CD4-positive, alpha-beta memory T cell (primary cell): Measurements from ENCODE around the gene FGF11. TPM values are rescaled to one million over a fixed set of nuclear protein-coding genes. Genes with fewer than 3 reads are reported as not detected.

Experiments
- CTCF ChIA-PET: fragments of 350-600 bp; sonication (Branson Sonifier 250); formaldehyde crosslinking; loops from one replicate; lab custom pipeline; 2021; ENCODE audit warnings: inconsistent platforms; ENCODE audit not compliant: partially characterized antibody; lab: Charles Lee
- POLR2A ChIA-PET: fragments of 350-600 bp; sonication (Branson Sonifier 250); formaldehyde crosslinking; loops from one replicate; lab custom pipeline; 2021; ENCODE audit not compliant: partially characterized antibody; lab: Charles Lee
- DNase-seq, 5 donors: peaks; one replicate each; pipeline versions ENCODE4 v3.0.0 to v3.0.0-alpha.2; 2020 to 2022; ENCODE audit warnings: mixed read lengths in 1 of 5
- H3K27ac ChIP-seq: one replicate; pipeline ENCODE4 v1.7.0; 2013; ENCODE audit warnings: low read depth, low read length
- H3K27me3 ChIP-seq: 2 replicates; pipeline ENCODE4 v1.7.0; 2013; ENCODE audit warnings: mild to moderate bottlenecking, low read length, moderate library complexity; ENCODE audit not compliant: insufficient read depth
- H3K36me3 ChIP-seq: 2 replicates; pipeline ENCODE4 v1.7.0; 2013; ENCODE audit warnings: mild to moderate bottlenecking, low read length, moderate library complexity; ENCODE audit not compliant: insufficient read depth
- H3K4me1 ChIP-seq: 2 replicates; pipeline ENCODE4 v1.7.0; 2013; ENCODE audit warnings: mild to moderate bottlenecking, low read length, moderate library complexity; ENCODE audit not compliant: insufficient read depth
- H3K4me3 ChIP-seq, 2 donors: one replicate each; pipeline ENCODE4 v1.7.0; 2013; ENCODE audit warnings: low read length in 2 of 2, mild to moderate bottlenecking in 1 of 2
- H3K9me3 ChIP-seq, 2 donors: one replicate each; pipeline ENCODE4 v1.7.0; 2013; ENCODE audit warnings: low read length in 2 of 2, control low read depth in 1 of 2; ENCODE audit not compliant: control insufficient read depth in 1 of 2
- H3K27ac Mint-ChIP-seq, 7 donors: one replicate each; pipeline ENCODE4 v1.8.0; 2020 to 2021; ENCODE audit warnings: mixed read lengths in 7 of 7, mild to moderate bottlenecking in 6 of 7, inconsistent platforms in 3 of 7, moderate library complexity in 3 of 7
- H3K27me3 Mint-ChIP-seq, 2 donors: one replicate each; pipeline ENCODE4 v1.8.0; 2020 to 2021; ENCODE audit warnings: mixed read lengths in 2 of 2
- H3K36me3 Mint-ChIP-seq, 2 donors: one replicate each; pipeline ENCODE4 v1.8.0; 2020 to 2021; ENCODE audit warnings: mixed read lengths in 2 of 2, inconsistent platforms in 1 of 2, mild to moderate bottlenecking in 1 of 2
- H3K4me1 Mint-ChIP-seq, 4 donors: one replicate each; pipeline ENCODE4 v1.8.0; 2020 to 2021; ENCODE audit warnings: mixed read lengths in 4 of 4, mild to moderate bottlenecking in 1 of 4
- H3K4me3 Mint-ChIP-seq, 8 donors: one replicate each; pipeline ENCODE4 v1.8.0; 2020 to 2021; ENCODE audit warnings: mixed read lengths in 8 of 8, mild to moderate bottlenecking in 7 of 8, moderate library complexity in 6 of 8, inconsistent platforms in 3 of 8
- H3K9me3 Mint-ChIP-seq, 8 donors: one replicate each; pipeline ENCODE4 v1.8.0; 2020 to 2021; ENCODE audit warnings: mixed read lengths in 8 of 8, mild to moderate bottlenecking in 5 of 8, inconsistent platforms in 3 of 8, moderate library complexity in 1 of 8
- intact Hi-C: fragments of 100-400 bp; cut with micrococcal nuclease; formaldehyde crosslinking; loops from one replicate; pipeline ENCODE4 v1.15.1; 2023
- polyA plus RNA-seq, 2 donors: library from polyadenylated mRNA; unstranded; fragments of 300-500 nt; fragmentation: Illumina TruSeq; gene quantifications; one replicate each; pipeline ENCODE4 v1.2.3, GENCODE V29; 2021
- total RNA-seq, 2 experiments: library from RNA; stranded (reverse); gene quantifications; one replicate each; pipeline ENCODE4 v1.2.3, GENCODE V29; 2021

FGF11 gene
- total and polyA plus RNA-seq, 4 experiments from 2014 or later: 0.14 to 3.3 (median 2.7) TPM; not detected in 1

- Mint-ChIP-seq H3K9me3 (no peaks in the 10 kb centered on the region), H3K4me1 (peaks cover 6 to 35% (median 10%) of the 10 kb centered on the region in 4 donors), H3K27ac (peak overlapping the region in 3 of 7 donors; percentile 12 to 86 (median 57)), H3K36me3 (peaks cover 0 to 6% of the 10 kb centered on the region in 2 donors), H3K4me3 (peak overlapping the region in 4 of 8 donors; percentile 11 to 72 (median 40)), H3K27me3 (peaks cover 2% of the 10 kb centered on the region in 2 donors)
- peaks cover 8% of the 10 kb centered on the region for H3K4me1 ChIP-seq
- ChIA-PET POLR2A (interaction anchor here (1.9 to 2.7 kb wide), 2 partner anchors 24 to 27 kb away, joined by 13 to 18 read pairs; partner anchors contain the start of gene TMEM102), CTCF (interaction anchor here (1.0 kb wide), 1 partner anchor 152 kb away, joined by 3 read pairs; no protein-coding TSS in a partner anchor)
- H3K4me3 ChIP-seq: no peak overlapping the region
- H3K36me3 ChIP-seq: no peaks in the 10 kb centered on the region
- intact Hi-C loops: no loop called here
- no peak overlapping the region for H3K27ac ChIP-seq
- DNase-seq: peak in 1 of 5 donors; percentile 39
- no peaks in the 10 kb centered on the region for H3K27me3 ChIP-seq
- H3K9me3 ChIP-seq: no peaks in the 10 kb centered on the region
These were observed 30.4 kb upstream of the FGF11 start for GRCh38 chr17:7408863-7409262.

DNA sequence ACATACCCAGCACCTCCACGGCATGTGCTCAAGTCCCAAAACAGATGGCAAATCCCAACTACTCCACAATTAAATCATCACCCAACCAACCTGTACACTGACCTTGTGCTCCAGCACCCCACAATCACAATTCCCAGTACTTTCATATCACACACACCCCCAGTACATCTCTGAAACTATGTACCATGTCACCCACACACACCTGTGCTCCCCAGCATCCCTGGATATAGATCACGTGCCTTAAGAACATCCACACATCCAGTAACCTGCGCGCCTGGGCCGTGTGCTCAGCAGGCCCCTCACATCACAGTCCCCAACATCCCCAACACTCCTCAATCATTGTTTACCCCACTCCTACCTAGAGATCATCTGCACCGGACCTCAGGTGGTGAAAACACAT, 29.6 kb upstream of the FGF11 start:
- H3K27ac ChIP-seq: no peak overlapping the region
- Mint-ChIP-seq H3K4me1 (peaks cover 5 to 27% (median 8%) of the 10 kb centered on the region in 4 donors), H3K4me3 (peak overlapping the region in 2 of 8 donors; percentile 16 to 24), H3K36me3 (no peaks in the 10 kb centered on the region), H3K27ac (peak overlapping the region in 2 of 7 donors; percentile 83 to 86), H3K9me3 (no peaks in the 10 kb centered on the region), H3K27me3 (peaks cover 2% of the 10 kb centered on the region in 2 donors)
- H3K36me3 ChIP-seq: no peaks in the 10 kb centered on the region
- CTCF ChIA-PET: no interaction called here
- H3K9me3 ChIP-seq: no peaks in the 10 kb centered on the region
- intact Hi-C loops: no loop called here
- DNase-seq: no peak
- H3K27me3 ChIP-seq: no peaks in the 10 kb centered on the region
- POLR2A ChIA-PET: interaction anchor here (1.9 to 2.7 kb wide), 2 partner anchors 25 to 26 kb away, joined by 13 to 18 read pairs; partner anchors contain the start of gene TMEM102
- no peak overlapping the region for H3K4me3 ChIP-seq
- H3K4me1 ChIP-seq: peaks cover 8% of the 10 kb centered on the region

DNA sequence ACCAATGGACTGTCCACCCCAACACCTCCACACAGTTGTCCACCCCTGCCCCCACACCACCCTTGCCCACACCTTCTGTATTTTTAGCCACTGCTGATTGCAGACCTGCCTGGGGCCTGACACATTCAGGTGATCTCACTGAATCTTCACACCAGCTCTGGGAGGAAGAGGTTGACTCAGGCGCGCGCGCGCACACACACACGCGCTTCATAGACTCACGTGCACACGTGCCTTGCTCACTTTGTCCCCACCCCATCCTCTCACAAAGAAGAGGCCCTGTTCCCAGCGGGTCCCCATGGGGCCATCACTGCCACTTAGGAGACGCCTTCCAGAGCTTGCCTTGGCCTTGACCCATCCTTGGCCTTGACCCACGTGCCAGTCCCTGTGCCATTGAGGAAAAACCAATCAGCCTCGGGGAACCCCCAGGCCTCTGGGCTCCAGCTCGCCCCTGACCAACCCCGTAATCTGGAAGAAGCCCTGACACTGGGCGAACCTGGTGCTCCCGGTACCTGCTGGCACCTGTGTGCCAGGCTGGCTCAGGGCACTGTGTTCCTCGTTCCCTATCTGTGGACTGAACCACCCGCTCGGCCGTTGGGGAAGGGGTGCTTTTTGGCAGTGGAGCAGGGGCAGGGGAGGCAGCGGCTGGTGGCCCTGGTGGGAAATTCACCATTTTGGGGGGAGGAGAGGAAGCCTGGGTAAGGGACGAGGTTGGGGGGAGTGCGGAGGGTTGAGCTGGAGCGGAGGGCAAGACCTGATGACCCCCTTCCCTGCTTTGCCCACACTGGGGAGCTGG, 28.5 kb upstream of the FGF11 start:
- H3K36me3 ChIP-seq: no peaks in the 10 kb centered on the region
- H3K27me3 ChIP-seq: no peaks in the 10 kb centered on the region
- peak in 1 of 5 donors; percentile 33 for DNase-seq
- Mint-ChIP-seq H3K4me1 (peaks cover 5 to 24% (median 7%) of the 10 kb centered on the region in 4 donors), H3K27ac (peak overlapping the region in 1 of 7 donors; percentile 72), H3K9me3 (no peaks in the 10 kb centered on the region), H3K27me3 (peaks cover 0 to 2% of the 10 kb centered on the region in 2 donors), H3K36me3 (no peaks in the 10 kb centered on the region), H3K4me3 (no peak overlapping the region)
- intact Hi-C loops: no loop called here
- ChIA-PET POLR2A (no interaction called here), CTCF (no interaction called here)
- no peak overlapping the region for H3K4me3 ChIP-seq
- H3K4me1 ChIP-seq: no peaks in the 10 kb centered on the region
- no peaks in the 10 kb centered on the region for H3K9me3 ChIP-seq
- no peak overlapping the region for H3K27ac ChIP-seq

GRCh38 chr17:7411427-7411750, 27.9 kb upstream of the FGF11 start:
- Mint-ChIP-seq H3K27ac (no peak overlapping the region), H3K27me3 (peaks cover 0 to 2% of the 10 kb centered on the region in 2 donors), H3K4me1 (peaks cover 2 to 19% (median 7%) of the 10 kb centered on the region in 4 donors), H3K9me3 (no peaks in the 10 kb centered on the region), H3K36me3 (no peaks in the 10 kb centered on the region), H3K4me3 (no peak overlapping the region)
- no peak for DNase-seq
- intact Hi-C loops: no loop called here
- H3K36me3 ChIP-seq: no peaks in the 10 kb centered on the region
- no peak overlapping the region for H3K4me3 ChIP-seq
- no peaks in the 10 kb centered on the region for H3K27me3 ChIP-seq
- no peaks in the 10 kb centered on the region for H3K9me3 ChIP-seq
- H3K4me1 ChIP-seq: no peaks in the 10 kb centered on the region
- H3K27ac ChIP-seq: no peak overlapping the region
- POLR2A ChIA-PET: no interaction called here
- CTCF ChIA-PET: no interaction called here

DNA sequence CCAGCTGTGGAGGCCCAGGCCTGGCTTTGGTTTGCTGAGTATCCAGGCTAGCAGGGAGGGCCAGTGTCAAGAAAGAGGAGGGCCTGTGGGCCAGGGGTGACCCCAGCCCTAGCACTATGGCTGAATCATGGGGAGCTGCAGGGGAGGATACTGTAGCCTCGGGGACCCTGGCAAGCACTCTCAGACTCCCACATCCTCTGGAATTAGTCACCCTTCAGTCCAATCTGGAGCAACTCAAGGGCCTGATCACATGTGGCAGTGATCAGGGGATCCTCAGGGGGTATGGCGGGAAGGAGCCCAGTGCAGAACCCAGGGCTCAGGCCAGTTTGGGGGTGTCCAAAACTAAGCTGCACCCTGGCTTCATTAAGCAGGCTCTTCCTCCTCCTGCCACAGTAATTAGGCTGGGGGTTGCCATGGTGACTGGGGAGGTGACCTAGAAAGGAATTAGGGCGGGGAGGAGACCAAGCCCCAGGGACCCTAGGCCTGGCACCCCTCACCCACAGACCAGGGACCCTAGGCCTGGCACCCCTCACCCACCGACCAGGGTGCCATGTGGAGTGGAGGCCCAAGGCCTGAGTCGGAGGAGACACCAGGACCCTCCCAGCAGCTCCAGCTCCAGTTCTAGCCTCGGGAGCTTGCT, 25.8 kb upstream of the FGF11 start:
- intact Hi-C loops: no loop called here
- no peaks in the 10 kb centered on the region for H3K36me3 Mint-ChIP-seq
- no peak overlapping the region for H3K4me3 ChIP-seq
- no peaks in the 10 kb centered on the region for H3K27me3 ChIP-seq
- peak in 1 of 5 donors; percentile 25 for DNase-seq
- CTCF ChIA-PET: interaction anchor here (0.8 to 1.2 kb wide), 2 partner anchors 23 to 58 kb away, joined by 3 read pairs; no protein-coding TSS in a partner anchor
- no peak overlapping the region for H3K27ac ChIP-seq
- H3K36me3 ChIP-seq: no peaks in the 10 kb centered on the region
- POLR2A ChIA-PET: interaction anchor here (0.7 to 1.3 kb wide), 2 partner anchors 11 to 22 kb away, joined by 3 read pairs; partner anchors contain the start of gene TMEM102
- H3K27me3 Mint-ChIP-seq: peaks cover 0 to 2% of the 10 kb centered on the region in 2 donors
- H3K4me3 Mint-ChIP-seq: no peak overlapping the region
- H3K4me1 Mint-ChIP-seq: peaks cover 2 to 11% (median 5%) of the 10 kb centered on the region in 4 donors
- no peaks in the 10 kb centered on the region for H3K9me3 ChIP-seq
- H3K27ac Mint-ChIP-seq: no peak overlapping the region
- H3K4me1 ChIP-seq: no peaks in the 10 kb centered on the region
- H3K9me3 Mint-ChIP-seq: no peaks in the 10 kb centered on the region

DNA sequence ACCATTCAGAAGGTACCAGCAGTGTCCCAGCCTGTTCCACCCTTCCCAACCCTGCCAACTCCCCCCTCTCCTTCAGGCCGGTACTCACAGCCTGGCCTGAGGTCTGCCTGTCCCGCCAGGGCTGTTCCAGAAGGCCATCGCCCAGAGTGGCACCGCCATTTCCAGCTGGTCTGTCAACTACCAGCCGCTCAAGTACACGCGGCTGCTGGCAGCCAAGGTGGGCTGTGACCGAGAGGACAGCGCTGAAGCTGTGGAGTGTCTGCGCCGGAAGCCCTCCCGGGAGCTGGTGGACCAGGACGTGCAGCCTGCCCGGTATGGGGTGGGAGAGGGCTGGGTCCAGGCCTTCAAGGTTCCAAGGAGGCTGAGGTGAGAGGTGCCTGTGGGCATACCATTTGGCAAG, 24.5 kb upstream of the FGF11 start:
- Mint-ChIP-seq H3K4me3 (no peak overlapping the region), H3K27ac (no peak overlapping the region), H3K4me1 (peaks cover 0 to 2% (median under 1%) of the 10 kb centered on the region in 4 donors), H3K27me3 (no peaks in the 10 kb centered on the region), H3K36me3 (no peaks in the 10 kb centered on the region), H3K9me3 (no peaks in the 10 kb centered on the region)
- Histone ChIP-seq H3K27ac (no peak overlapping the region), H3K4me3 (no peak overlapping the region), H3K4me1 (no peaks in the 10 kb centered on the region), H3K27me3 (no peaks in the 10 kb centered on the region), H3K9me3 (no peaks in the 10 kb centered on the region), H3K36me3 (no peaks in the 10 kb centered on the region)
- POLR2A ChIA-PET: no interaction called here
- CTCF ChIA-PET: interaction anchor here (1.5 kb wide), 1 partner anchor 58 kb away, joined by 3 read pairs; no protein-coding TSS in a partner anchor
- intact Hi-C loops: no loop called here
- DNase-seq: no peak

GRCh38 chr17:7415784-7416183, 23.5 kb upstream of the FGF11 start:
- H3K4me1 Mint-ChIP-seq: peaks cover 0 to 2% (median 0%) of the 10 kb centered on the region in 4 donors
- Histone ChIP-seq H3K27me3 (no peaks in the 10 kb centered on the region), H3K4me1 (no peaks in the 10 kb centered on the region), H3K36me3 (no peaks in the 10 kb centered on the region), H3K27ac (no peak overlapping the region), H3K4me3 (no peak overlapping the region), H3K9me3 (no peaks in the 10 kb centered on the region)
- POLR2A ChIA-PET: interaction anchor here (1.3 kb wide), 1 partner anchor 12 kb away, joined by 4 read pairs; the partner anchor contains the start of gene TMEM256
- CTCF ChIA-PET: interaction anchor here (1.5 kb wide), 1 partner anchor 59 kb away, joined by 3 read pairs; no protein-coding TSS in a partner anchor
- H3K4me3 Mint-ChIP-seq: no peak overlapping the region
- intact Hi-C loops: loop anchor here (1.0 kb wide), 1 partner anchor 59 kb away; no protein-coding TSS in a partner anchor
- H3K27me3 Mint-ChIP-seq: no peaks in the 10 kb centered on the region
- DNase-seq: no peak
- no peaks in the 10 kb centered on the region for H3K36me3 Mint-ChIP-seq
- H3K9me3 Mint-ChIP-seq: no peaks in the 10 kb centered on the region
- no peak overlapping the region for H3K27ac Mint-ChIP-seq
